ENCODE measurements around the gene CTDSP1. TPM values are rescaled to one million over a fixed set of nuclear protein-coding genes. Genes with fewer than 3 reads are reported as not detected.

Gene CTDSP1
- total RNA-seq, 2 donors from 2014 or later: 92.5 to 106 TPM

- Mint-ChIP-seq H3K9me3 (no peaks in the 10 kb centered on the region), H3K27ac (no peak overlapping the region), H3K36me3 (no peaks in the 10 kb centered on the region), H3K4me1 (ENCODE audit: low read depth in 2 of 2) (peaks cover 0 to 2% of the 10 kb centered on the region in 2 donors), H3K27me3 (no peaks in the 10 kb centered on the region), H3K4me3 (no peak overlapping the region)
- DNase-seq (ENCODE audit: low spot score) (no peak), ATAC-seq (no peak)
Observed at GRCh38 chr2:218431878-218432277, 32.2 kb downstream of the CTDSP1 start.

- DNase-seq (ENCODE audit: low spot score): no peak
- Mint-ChIP-seq H3K9me3 (no peaks in the 10 kb centered on the region), H3K4me3 (no peak overlapping the region)
Observed at GRCh38 chr2:218432676-218433365, 33.2 kb downstream of the CTDSP1 start.

GRCh38 chr2:218434456-218434855 is 34.8 kb downstream of the CTDSP1 start:
- no peak overlapping the region for H3K4me3 Mint-ChIP-seq
- ATAC-seq (no peak), DNase-seq (ENCODE audit: low spot score) (no peak)
- no peaks in the 10 kb centered on the region for H3K9me3 Mint-ChIP-seq
- no peaks in the 10 kb centered on the region for H3K27me3 Mint-ChIP-seq
- peaks cover 0 to 2% of the 10 kb centered on the region in 2 donors for H3K4me1 Mint-ChIP-seq (ENCODE audit: low read depth in 2 of 2)
- no peak overlapping the region for H3K27ac Mint-ChIP-seq
- H3K36me3 Mint-ChIP-seq: no peaks in the 10 kb centered on the region

More at GRCh38 chr2:218432676-218433365, 33.2 kb downstream of the CTDSP1 start:
- no peak overlapping the region for H3K27ac Mint-ChIP-seq
- ATAC-seq: no peak
- H3K27me3 Mint-ChIP-seq: no peaks in the 10 kb centered on the region
- no peaks in the 10 kb centered on the region for H3K36me3 Mint-ChIP-seq
- H3K4me1 Mint-ChIP-seq (ENCODE audit: low read depth in 2 of 2): peaks cover 0 to 2% of the 10 kb centered on the region in 2 donors

- DNase-seq (ENCODE audit: low spot score): no peak
- no peak for ATAC-seq
- Mint-ChIP-seq H3K36me3 (no peaks in the 10 kb centered on the region), H3K4me1 (ENCODE audit: low read depth in 2 of 2) (peaks cover 0 to 2% of the 10 kb centered on the region in 2 donors), H3K9me3 (no peaks in the 10 kb centered on the region), H3K27ac (no peak overlapping the region), H3K27me3 (no peaks in the 10 kb centered on the region), H3K4me3 (no peak overlapping the region)
Observed at GRCh38 chr2:218435003-218435982, 35.6 kb downstream of the CTDSP1 start.

- Mint-ChIP-seq H3K4me3 (no peak overlapping the region), H3K4me1 (ENCODE audit: low read depth in 2 of 2) (peaks cover 0 to 2% of the 10 kb centered on the region in 2 donors), H3K27ac (no peak overlapping the region), H3K27me3 (no peaks in the 10 kb centered on the region), H3K9me3 (no peaks in the 10 kb centered on the region), H3K36me3 (no peaks in the 10 kb centered on the region)
- ATAC-seq: no peak
- DNase-seq (ENCODE audit: low spot score): no peak
Observed at GRCh38 chr2:218436992-218437391, 37.3 kb downstream of the CTDSP1 start.

GRCh38 chr2:218437969-218438368 is 38.3 kb downstream of the CTDSP1 start:
- no peak for DNase-seq (ENCODE audit: low spot score)
- Mint-ChIP-seq H3K9me3 (no peaks in the 10 kb centered on the region), H3K27ac (no peak overlapping the region), H3K27me3 (no peaks in the 10 kb centered on the region), H3K4me1 (ENCODE audit: low read depth in 2 of 2) (peaks cover 0 to 2% of the 10 kb centered on the region in 2 donors), H3K4me3 (no peak overlapping the region), H3K36me3 (no peaks in the 10 kb centered on the region)
- ATAC-seq: no peak

GRCh38 chr2:218438596-218438995 is 38.9 kb downstream of the CTDSP1 start:
- H3K4me3 Mint-ChIP-seq: no peak overlapping the region
- no peaks in the 10 kb centered on the region for H3K9me3 Mint-ChIP-seq
- H3K4me1 Mint-ChIP-seq (ENCODE audit: low read depth in 2 of 2): peaks cover 0 to 2% of the 10 kb centered on the region in 2 donors
- no peaks in the 10 kb centered on the region for H3K36me3 Mint-ChIP-seq
- ATAC-seq (no peak), DNase-seq (ENCODE audit: low spot score) (no peak)
- no peak overlapping the region for H3K27ac Mint-ChIP-seq
- H3K27me3 Mint-ChIP-seq: no peaks in the 10 kb centered on the region

- ATAC-seq (no peak), DNase-seq (ENCODE audit: low spot score) (no peak)
- peaks cover 9% of the 10 kb centered on the region for H3K36me3 Mint-ChIP-seq
- peaks cover 0 to 3% of the 10 kb centered on the region in 2 donors for H3K4me1 Mint-ChIP-seq (ENCODE audit: low read depth in 2 of 2)
- no peaks in the 10 kb centered on the region for H3K27me3 Mint-ChIP-seq
- H3K9me3 Mint-ChIP-seq: no peaks in the 10 kb centered on the region
- no peak overlapping the region for H3K4me3 Mint-ChIP-seq
- no peak overlapping the region for H3K27ac Mint-ChIP-seq
Observed at GRCh38 chr2:218444692-218445357, 45.2 kb downstream of the CTDSP1 start.

GRCh38 chr2:218445602-218446001 is 45.9 kb downstream of the CTDSP1 start:
- H3K4me3 Mint-ChIP-seq: no peak overlapping the region
- H3K4me1 Mint-ChIP-seq (ENCODE audit: low read depth in 2 of 2): peaks cover 0 to 3% of the 10 kb centered on the region in 2 donors
- ATAC-seq (no peak), DNase-seq (ENCODE audit: low spot score) (no peak)
- H3K36me3 Mint-ChIP-seq: peaks cover 9% of the 10 kb centered on the region
- no peak overlapping the region for H3K27ac Mint-ChIP-seq
- H3K27me3 Mint-ChIP-seq: no peaks in the 10 kb centered on the region
- H3K9me3 Mint-ChIP-seq: no peaks in the 10 kb centered on the region

- Mint-ChIP-seq H3K27ac (no peak overlapping the region), H3K9me3 (no peaks in the 10 kb centered on the region)
Observed at GRCh38 chr2:218446547-218446946, 46.9 kb downstream of the CTDSP1 start.

GRCh38 chr2:218447072-218447471 is 47.4 kb downstream of the CTDSP1 start:
- Mint-ChIP-seq H3K27me3 (no peaks in the 10 kb centered on the region), H3K4me3 (no peak overlapping the region), H3K4me1 (ENCODE audit: low read depth in 2 of 2) (peaks cover 0 to 3% of the 10 kb centered on the region in 2 donors), H3K9me3 (no peaks in the 10 kb centered on the region), H3K36me3 (peaks cover 9% of the 10 kb centered on the region), H3K27ac (no peak overlapping the region)
- no peak for DNase-seq (ENCODE audit: low spot score)
- no peak for ATAC-seq

More at GRCh38 chr2:218446547-218446946, 46.9 kb downstream of the CTDSP1 start:
- Mint-ChIP-seq H3K27me3 (no peaks in the 10 kb centered on the region), H3K4me3 (no peak overlapping the region), H3K4me1 (ENCODE audit: low read depth in 2 of 2) (peaks cover 0 to 3% of the 10 kb centered on the region in 2 donors), H3K36me3 (peaks cover 9% of the 10 kb centered on the region)
- ATAC-seq (no peak), DNase-seq (ENCODE audit: low spot score) (no peak)

GRCh38 chr2:218448934-218449333 is 49.3 kb downstream of the CTDSP1 start:
- H3K4me1 Mint-ChIP-seq (ENCODE audit: low read depth in 2 of 2): peaks cover 0 to 3% of the 10 kb centered on the region in 2 donors
- H3K27ac Mint-ChIP-seq: no peak overlapping the region
- no peak for ATAC-seq
- H3K36me3 Mint-ChIP-seq: peaks cover 20% of the 10 kb centered on the region
- H3K27me3 Mint-ChIP-seq: no peaks in the 10 kb centered on the region
- no peaks in the 10 kb centered on the region for H3K9me3 Mint-ChIP-seq
- no peak for DNase-seq (ENCODE audit: low spot score)
- H3K4me3 Mint-ChIP-seq: no peak overlapping the region

- Mint-ChIP-seq H3K27me3 (no peaks in the 10 kb centered on the region), H3K27ac (no peak overlapping the region), H3K4me3 (no peak overlapping the region), H3K4me1 (ENCODE audit: low read depth in 2 of 2) (peaks cover 0 to 3% of the 10 kb centered on the region in 2 donors), H3K9me3 (peaks cover 5% of the 10 kb centered on the region), H3K36me3 (peaks cover 38% of the 10 kb centered on the region)
- DNase-seq (ENCODE audit: low spot score) (no peak), ATAC-seq (no peak)
Observed at GRCh38 chr2:218452079-218452478, 52.4 kb downstream of the CTDSP1 start.
